Esophagus muscularis mucosa (tissue), 4 donors: ENCODE results near the gene CHCHD2. TPM values are rescaled to one million over a fixed set of nuclear protein-coding genes. Genes with fewer than 3 reads are reported as not detected.
A peak's percentile ranks its signal among the peaks of the same experiment; 100 is the strongest.
"Not testable (repeated sequence)": the region's sequence is repeated elsewhere in the genome, so short reads cannot be mapped to it uniquely, and the experiment has no call there.

Experiments used
- DNase-seq: peaks from one replicate; pipeline ENCODE4 v3.0.0-alpha.2; 2017; ENCODE audit errors: extremely low spot score
- H3K27ac ChIP-seq, 4 donors: fragments of 200-600 bp; sonication (generic); replicated peaks in 1 of 4; 1 replicate in 3 of 4; 2 replicates in 1 of 4; pipeline ENCODE4 v1.5.1; 2016 to 2019; ENCODE audit warnings: mild to moderate bottlenecking in 1 of 4
- H3K27me3 ChIP-seq, 4 donors: fragments of 200-600 bp; sonication (generic); one replicate each; pipeline versions ENCODE4 v1.5.1 to v1.6.0; 2016 to 2019
- H3K36me3 ChIP-seq, 4 donors: fragments of 200-600 bp; sonication (generic); one replicate each; pipeline ENCODE4 v1.5.1; 2016 to 2019
- H3K4me1 ChIP-seq, 4 donors: fragments of 200-600 bp; sonication (generic); one replicate each; pipeline ENCODE4 v1.5.1; 2016 to 2019
- H3K4me3 ChIP-seq, 4 donors: fragments of 200-600 bp; sonication (generic); 1 replicate in 2 of 4; 2 replicates in 2 of 4; pipeline ENCODE4 v1.5.1; 2016 to 2019; ENCODE audit warnings: mild to moderate bottlenecking in 4 of 4, moderate library complexity in 1 of 4
- H3K9me3 ChIP-seq, 4 donors: fragments of 200-600 bp; sonication (generic); 1 replicate in 3 of 4; 2 replicates in 1 of 4; pipeline ENCODE4 v1.5.1; 2016 to 2019
- CTCF ChIP-seq, 3 experiments: fragments of 200-600 bp in 2 of 3; fragments of 450-650 bp in 1 of 3; sonication (generic) in 2 of 3; IDR thresholded peaks; one replicate each; pipeline ENCODE4 v1.5.1; 2017 to 2019; ENCODE audit warnings: antibody characterized with exemption in 3 of 3, mild to moderate bottlenecking in 2 of 3, moderate library complexity in 1 of 3
- EP300 ChIP-seq: sonication (generic); formaldehyde crosslinking; IDR thresholded peaks from one replicate; pipeline ENCODE4 v1.6.1; 2017; ENCODE audit warnings: antibody characterized with exemption
- POLR2A ChIP-seq: fragments of 450-650 bp; IDR thresholded peaks from one replicate; pipeline ENCODE4 v1.6.1; 2017; ENCODE audit warnings: antibody characterized with exemption, moderate library complexity, mild to moderate bottlenecking, low read depth
- POLR2AphosphoS5 ChIP-seq, 2 donors: sonication (generic); formaldehyde crosslinking; IDR thresholded peaks; one replicate each; pipeline ENCODE4 v1.6.1; 2017; ENCODE audit warnings: antibody characterized with exemption in 2 of 2
- WGBS: methylation state at CpG from one replicate; pipeline ENCODE4 v1.1.5; 2018; 5-methylcytosine and 5-hydroxymethylcytosine counted together
- intact Hi-C: fragments of 100-400 bp; cut with DNase I; formaldehyde crosslinking; loops from one replicate; pipeline ENCODE4 v1.15.1; 2023
- total RNA-seq, 4 donors: library from RNA; depleted of rRNA; stranded (reverse); fragments of >200 nt; gene quantifications; one replicate each; pipeline versions ENCODE4 v1.1.0 to v1.2.1, GENCODE V29; 2016

CHCHD2 gene
- total RNA-seq, 4 donors from 2014 or later: 212 to 416 (median 327) TPM

GRCh38 chr7:56081626-56082340 is 24.5 kb downstream of the CHCHD2 start:
- Histone ChIP-seq H3K27me3 (no peaks in the 10 kb centered on the region), H3K27ac (no peak overlapping the region), H3K36me3 (peaks cover 12 to 59% (median 48%) of the 10 kb centered on the region in 4 donors), H3K4me1 (peaks cover 35 to 40% (median 38%) of the 10 kb centered on the region in 4 donors), H3K4me3 (no peak overlapping the region), H3K9me3 (no peaks in the 10 kb centered on the region)
- DNase-seq: no peak
- no peak for TF ChIP-seq POLR2AphosphoS5 (IDR thresholded peaks at IDR 0.05)
- no peak for TF ChIP-seq EP300
- TF ChIP-seq CTCF (IDR thresholded peaks at IDR 0.05): no peak
- no peak for TF ChIP-seq POLR2A
- intact Hi-C loops: no loop called here
- WGBS: 99% methylated on average over 12 of the region's 29 CpGs

- peaks cover 35 to 40% (median 38%) of the 10 kb centered on the region in 4 donors for H3K4me1 ChIP-seq
- H3K36me3 ChIP-seq: peaks cover 12 to 59% (median 42%) of the 10 kb centered on the region in 4 donors
- DNase-seq, H3K9me3 ChIP-seq, H3K4me3 ChIP-seq, intact Hi-C loops, H3K27me3 ChIP-seq: not testable (repeated sequence)
- H3K27ac ChIP-seq: peak overlapping the region; percentile 58 to 75 (median 68)
- 95% methylated on average over 20 of the region's 28 CpGs for WGBS
These were observed 25.4 kb downstream of the CHCHD2 start for GRCh38 chr7:56080726-56081435.

- H3K27ac ChIP-seq: peak overlapping the region; percentile 58 to 75 (median 68)
- intact Hi-C loops: loop anchor here (10.0 kb wide), 1 partner anchor 195 kb away; the partner anchor contains the start of gene ZNF713
- no peaks in the 10 kb centered on the region for H3K9me3 ChIP-seq
- H3K4me1 ChIP-seq: peaks cover 36 to 43% (median 40%) of the 10 kb centered on the region in 4 donors
- peaks cover 12 to 49% (median 31%) of the 10 kb centered on the region in 4 donors for H3K36me3 ChIP-seq
- 19% methylated on average over 3 of the region's 12 CpGs for WGBS
- H3K27me3 ChIP-seq: no peaks in the 10 kb centered on the region
- H3K4me3 ChIP-seq: no peak overlapping the region
- TF ChIP-seq POLR2AphosphoS5 (IDR thresholded peaks at IDR 0.05): peak; percentile 46 to 71
- no peak for TF ChIP-seq EP300
- peak; percentile 51 to 84 (median 54) for TF ChIP-seq CTCF (IDR thresholded peaks at IDR 0.05)
- peak; percentile 93 for DNase-seq
These were observed 26.7 kb downstream of the CHCHD2 start for GRCh38 chr7:56079450-56080185.

GRCh38 chr7:56078196-56078595 is 28.1 kb downstream of the CHCHD2 start:
- intact Hi-C loops: loop anchor here (10.0 kb wide), 1 partner anchor 193 kb away; the partner anchor contains the start of gene ZNF713
- Histone ChIP-seq H3K27ac (peak overlapping the region in 2 of 4 donors; percentile 46 to 74), H3K27me3 (no peaks in the 10 kb centered on the region), H3K9me3 (no peaks in the 10 kb centered on the region), H3K4me3 (no peak overlapping the region), H3K4me1 (peaks cover 30 to 41% (median 36%) of the 10 kb centered on the region in 4 donors), H3K36me3 (peaks cover 12 to 51% (median 30%) of the 10 kb centered on the region in 4 donors)
- no peak for TF ChIP-seq EP300
- TF ChIP-seq CTCF (IDR thresholded peaks at IDR 0.05): no peak
- no peak for TF ChIP-seq POLR2AphosphoS5 (IDR thresholded peaks at IDR 0.05)
- TF ChIP-seq POLR2A: no peak
- 100% methylated on average over 1 of the region's 16 CpGs for WGBS
- DNase-seq: no peak
